Activated CD4-positive, alpha-beta T cell treated with anti-CD3 and anti-CD28 coated beads for 1 hour (primary cell): ENCODE data around the gene TANGO2.

Source experiments
- DNase-seq: peaks from one replicate; pipeline ENCODE4 v3.0.0-alpha.2; 2020

TANGO2 gene

GRCh38 chr22:20046730-20047129, 25.8 kb downstream of the TANGO2 start:
- DNase-seq = no peak

GRCh38 chr22:20051927-20052308, 31.0 kb downstream of the TANGO2 start:
- no peak for DNase-seq

- no peak for DNase-seq
Measured at GRCh38 chr22:20052309-20053259, 31.7 kb downstream of the TANGO2 start.

- no peak for DNase-seq
Measured at GRCh38 chr22:20053407-20054033, 32.6 kb downstream of the TANGO2 start.

GRCh38 chr22:20054034-20054427, 33.1 kb downstream of the TANGO2 start:
- no peak for DNase-seq

- no peak for DNase-seq
Measured at GRCh38 chr22:20054485-20054884, 33.6 kb downstream of the TANGO2 start.

- DNase-seq = no peak
Measured at GRCh38 chr22:20055144-20055543, 34.2 kb downstream of the TANGO2 start.

- DNase-seq = no peak
Measured at GRCh38 chr22:20055654-20056053, 34.7 kb downstream of the TANGO2 start.

- no peak for DNase-seq
Measured at GRCh38 chr22:20056161-20056560, 35.3 kb downstream of the TANGO2 start.

GRCh38 chr22:20056696-20057386, 35.9 kb downstream of the TANGO2 start:
- no peak for DNase-seq

GRCh38 chr22:20057596-20058268, 36.8 kb downstream of the TANGO2 start:
- DNase-seq = no peak

- no peak for DNase-seq
Measured at GRCh38 chr22:20058989-20059770, 38.3 kb downstream of the TANGO2 start.

- no peak for DNase-seq
Measured at GRCh38 chr22:20060700-20061480, 40.0 kb downstream of the TANGO2 start.

GRCh38 chr22:20061481-20061861, 40.6 kb downstream of the TANGO2 start:
- no peak for DNase-seq

- DNase-seq = no peak
Measured at GRCh38 chr22:20062043-20062765, 41.3 kb downstream of the TANGO2 start.

- no peak for DNase-seq
Measured at GRCh38 chr22:20062766-20063083, 41.8 kb downstream of the TANGO2 start.

- no peak for DNase-seq
Measured at GRCh38 chr22:20063271-20064139, 42.6 kb downstream of the TANGO2 start.

GRCh38 chr22:20064140-20064480, 43.2 kb downstream of the TANGO2 start:
- DNase-seq = no peak

GRCh38 chr22:20064545-20065262, 43.8 kb downstream of the TANGO2 start:
- DNase-seq = no peak
